GM12892 (cell line): ENCODE results near the gene FAM111A.

Experiments
- POLR2A ChIP-seq: IDR thresholded peaks from 2 replicates; pipeline ENCODE4 v1.6.1; 2011; ENCODE audit warnings: low read depth, low read length, control low read depth
- TAF1 ChIP-seq: IDR thresholded peaks from 2 replicates; pipeline ENCODE4 v1.6.1; 2011; ENCODE audit warnings: low read depth, mild to moderate bottlenecking, control low read depth, low read length, borderline replicate concordance

DNA sequence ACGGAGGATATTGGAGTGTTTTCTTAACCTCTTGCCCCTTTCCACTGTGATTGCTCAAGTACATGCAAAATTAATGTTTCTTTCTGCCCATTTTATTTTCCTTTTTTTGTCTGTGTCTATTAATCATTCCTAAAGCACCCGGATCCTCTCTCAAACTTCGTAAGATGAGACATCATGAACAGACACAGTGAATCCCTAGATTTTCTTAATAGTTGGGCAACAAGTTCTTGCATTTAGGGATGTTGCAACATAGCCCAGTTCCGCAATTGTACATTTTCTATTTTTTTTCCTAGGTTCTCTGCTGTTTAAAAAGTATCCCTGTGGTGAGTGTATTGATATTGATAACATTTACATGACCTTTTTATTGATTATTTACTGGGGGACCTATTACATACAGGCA lies 2.9 kb downstream of the FAM111A start:
- no peak for TF ChIP-seq TAF1
- no peak for TF ChIP-seq POLR2A
